OCI-LY7 (cell line): Measurements from ENCODE around the gene NME5.

Experiments used
- EZH2phosphoT487 ChIP-seq: fragments of 200-600 bp; sonication (generic); IDR thresholded peaks from 2 replicates; pipeline ENCODE4 v1.6.1; 2018; ENCODE audit warnings: low read depth, borderline replicate concordance, mild to moderate bottlenecking, mixed run types, antibody characterized with exemption, low read length, moderate library complexity, mixed read lengths
- TF ChIP-seq, protein P1 (sequence below): fragments of 200-600 bp; sonication (generic); conservative IDR thresholded peaks from 2 replicates; pipeline ENCODE4 v1.5.1; 2014; ENCODE audit warnings: mild to moderate bottlenecking, antibody characterized with exemption, low read length, moderate library complexity, mixed read lengths

DNA sequence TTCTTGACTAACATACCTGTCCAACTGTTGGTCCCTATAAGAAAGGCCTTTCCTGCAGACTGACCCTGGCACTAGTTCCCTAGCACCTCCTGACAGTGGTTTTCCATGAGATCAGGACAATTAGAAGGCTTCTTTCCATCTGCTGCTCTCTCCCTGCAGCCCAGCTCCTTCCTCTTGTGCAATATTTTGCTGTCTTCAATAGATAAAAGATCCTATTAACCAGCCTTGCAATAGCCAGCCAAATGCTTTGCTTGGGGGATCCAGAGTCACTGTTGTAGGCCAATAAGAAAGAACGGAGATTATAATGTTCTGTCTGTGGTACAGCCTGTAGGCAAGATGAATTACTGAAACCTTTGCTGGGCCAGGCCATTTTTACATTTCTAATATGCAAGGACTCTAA is 18.4 kb upstream of the NME5 start:
- TF ChIP-seq, protein P1, sequence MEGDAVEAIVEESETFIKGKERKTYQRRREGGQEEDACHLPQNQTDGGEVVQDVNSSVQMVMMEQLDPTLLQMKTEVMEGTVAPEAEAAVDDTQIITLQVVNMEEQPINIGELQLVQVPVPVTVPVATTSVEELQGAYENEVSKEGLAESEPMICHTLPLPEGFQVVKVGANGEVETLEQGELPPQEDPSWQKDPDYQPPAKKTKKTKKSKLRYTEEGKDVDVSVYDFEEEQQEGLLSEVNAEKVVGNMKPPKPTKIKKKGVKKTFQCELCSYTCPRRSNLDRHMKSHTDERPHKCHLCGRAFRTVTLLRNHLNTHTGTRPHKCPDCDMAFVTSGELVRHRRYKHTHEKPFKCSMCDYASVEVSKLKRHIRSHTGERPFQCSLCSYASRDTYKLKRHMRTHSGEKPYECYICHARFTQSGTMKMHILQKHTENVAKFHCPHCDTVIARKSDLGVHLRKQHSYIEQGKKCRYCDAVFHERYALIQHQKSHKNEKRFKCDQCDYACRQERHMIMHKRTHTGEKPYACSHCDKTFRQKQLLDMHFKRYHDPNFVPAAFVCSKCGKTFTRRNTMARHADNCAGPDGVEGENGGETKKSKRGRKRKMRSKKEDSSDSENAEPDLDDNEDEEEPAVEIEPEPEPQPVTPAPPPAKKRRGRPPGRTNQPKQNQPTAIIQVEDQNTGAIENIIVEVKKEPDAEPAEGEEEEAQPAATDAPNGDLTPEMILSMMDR = no peak
- TF ChIP-seq EZH2phosphoT487 = no peak
